NOMO-1 treated with dmso at 0.1 percent for 144 hours (cell line): Measurements from ENCODE around the gene NELL2.
"Not testable (repeated sequence)": the region's sequence is repeated elsewhere in the genome, so short reads cannot be mapped to it uniquely, and the experiment has no call there.

Source experiments
- DNase-seq: peaks from one replicate; lab custom pipeline; 2025; ENCODE audit not compliant: unreplicated experiment; lab: John Stamatoyannopoulos, UW

The NELL2 gene

GRCh38 chr12:44875954-44876543 lies at the start of gene NELL2:
Gene NELL2, minus strand, starts transcription at chr12:44876315. Its CDS starts 446 bp downstream, at chr12:44875869.
- DNase-seq, result no peak

- no peak for DNase-seq
These were observed 45.6 kb upstream of the NELL2 start for GRCh38 chr12:44921736-44922135.

GRCh38 chr12:44917141-44917540 lies 41.0 kb upstream of the NELL2 start:
- no peak for DNase-seq

- DNase-seq, result no peak
These were observed 39.8 kb upstream of the NELL2 start for GRCh38 chr12:44915958-44916357.

- no peak for DNase-seq
These were observed 28.2 kb upstream of the NELL2 start for GRCh38 chr12:44904321-44904720.

- DNase-seq, result not testable (repeated sequence)
These were observed 22.0 kb upstream of the NELL2 start for GRCh38 chr12:44898108-44898507.

- no peak for DNase-seq
These were observed 13.8 kb upstream of the NELL2 start for GRCh38 chr12:44889926-44890325.

- DNase-seq, result no peak
These were observed 13.0 kb upstream of the NELL2 start for GRCh38 chr12:44889162-44889561.

GRCh38 chr12:44885902-44886301 lies 9.8 kb upstream of the NELL2 start:
- DNase-seq, result no peak

- DNase-seq, result no peak
These were observed 5.1 kb upstream of the NELL2 start for GRCh38 chr12:44881197-44881596.

GRCh38 chr12:44876544-44877410 lies 662 bp upstream of the NELL2 start:
- no peak for DNase-seq

GRCh38 chr12:44875417-44875953 lies 630 bp downstream of the NELL2 start:
- no peak for DNase-seq

- DNase-seq, result no peak
These were observed 1.1 kb downstream of the NELL2 start for GRCh38 chr12:44874981-44875416.

GRCh38 chr12:44873898-44874297 lies 2.2 kb downstream of the NELL2 start:
- no peak for DNase-seq

- DNase-seq, result no peak
These were observed 6.6 kb downstream of the NELL2 start for GRCh38 chr12:44869503-44869902.

GRCh38 chr12:44863867-44864266 lies 12.2 kb downstream of the NELL2 start:
- DNase-seq, result no peak

- DNase-seq, result no peak
These were observed 16.0 kb downstream of the NELL2 start for GRCh38 chr12:44859998-44860689.

GRCh38 chr12:44858226-44858855 lies 17.8 kb downstream of the NELL2 start:
- no peak for DNase-seq

GRCh38 chr12:44852483-44852882 lies 23.6 kb downstream of the NELL2 start:
- DNase-seq, result no peak

- no peak for DNase-seq
These were observed 24.5 kb downstream of the NELL2 start for GRCh38 chr12:44851586-44851985.

- no peak for DNase-seq
These were observed 27.4 kb downstream of the NELL2 start for GRCh38 chr12:44848703-44849085.
